ENCODE measurements around the gene RDH11. TPM values are rescaled to one million over a fixed set of nuclear protein-coding genes. Genes with fewer than 3 reads are reported as not detected.

RDH11 gene
- total RNA-seq, 1 experiment from 2014 or later = 54.6 TPM

DNA sequence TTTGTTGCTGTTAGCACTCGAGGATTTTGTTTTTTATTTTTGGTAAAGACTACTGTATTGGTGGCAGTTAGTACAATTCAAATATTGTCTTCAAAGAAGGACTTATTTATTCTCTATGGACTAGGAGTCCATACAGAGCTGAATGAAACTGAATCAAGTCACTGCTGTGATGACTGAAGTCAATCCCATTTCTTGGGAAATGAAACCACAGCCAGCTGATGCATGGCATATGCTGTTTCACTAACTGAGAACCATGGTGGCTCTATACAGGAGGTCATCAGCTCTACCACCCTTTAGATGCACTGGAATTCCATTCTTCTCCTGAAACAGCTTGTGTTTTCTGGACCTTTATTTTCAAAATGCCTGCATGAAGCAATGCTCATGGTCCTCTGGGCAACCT is 43.4 kb downstream of the RDH11 start:
- ATAC-seq (no peak), DNase-seq (ENCODE audit: low read depth, low spot score) (no peak)
- ChIA-PET POLR2A (no interaction called here), RAD21 (ENCODE audit: low non-redundant PET in 1 of 2, low total read pairs in 2 of 2, uncharacterized antibody in 2 of 2, unreplicated experiment in 2 of 2) (no interaction called here), CTCF (no interaction called here)
- H3K79me2 ChIP-seq (ENCODE audit: insufficient read depth, low read length) = no peaks in the 10 kb centered on the region
- H3K4me3 ChIP-seq (replicated peaks in 1 of 2; ENCODE audit: low read depth in 1 of 2, low read length in 2 of 2) = no peak overlapping the region
- H3K36me3 ChIP-seq (ENCODE audit: control insufficient read depth in 1 of 2, insufficient read depth in 2 of 2, low read length in 2 of 2) = peaks cover 20 to 36% of the 10 kb centered on the region in 2 experiments; a peak in 3 of 4 replicates
- no peak overlapping the region for H3K9ac ChIP-seq (ENCODE audit: low read length)
- no peaks in the 10 kb centered on the region for H4K20me1 ChIP-seq (ENCODE audit: insufficient read depth)
- H3K9me2 ChIP-seq (ENCODE audit: insufficient read depth) = no peaks in the 10 kb centered on the region
- no peaks in the 10 kb centered on the region for H3K9me3 ChIP-seq (ENCODE audit: control insufficient read depth in 1 of 2, insufficient read depth in 1 of 2, low read depth in 1 of 2, low read length in 2 of 2)
- H3K4me1 ChIP-seq (ENCODE audit: control insufficient read depth in 1 of 2, insufficient read depth in 2 of 2, low read length in 2 of 2) = no peaks in the 10 kb centered on the region
- BruUV-seq (replicated peaks) = no TSS peak
- no peak overlapping the region for H3K27ac ChIP-seq (ENCODE audit: low read depth, low read length)
- no peaks in the 10 kb centered on the region for H3K27me3 ChIP-seq (ENCODE audit: insufficient read depth, low read length)
- TF ChIP-seq SRF (IDR thresholded peaks at IDR 0.05; ENCODE audit: low read depth) (no peak), ZNF274 (IDR thresholded peaks at IDR 0.05; ENCODE audit: low read depth, low read length) (no peak), ELF1 (IDR thresholded peaks at IDR 0.05; ENCODE audit: borderline replicate concordance, low read depth) (no peak), RAD21 (IDR thresholded peaks at IDR 0.05; ENCODE audit: low read depth) (no peak), POLR2AphosphoS5 (IDR thresholded peaks at IDR 0.05; ENCODE audit: low read depth, low read length) (no peak), EZH2 (IDR thresholded peaks at IDR 0.05) (no peak), TCF7L2 (IDR thresholded peaks at IDR 0.05; ENCODE audit: borderline replicate concordance, extremely low read depth, insufficient read depth, insufficient read length) (no peak)
- TF ChIP-seq, protein P1, sequence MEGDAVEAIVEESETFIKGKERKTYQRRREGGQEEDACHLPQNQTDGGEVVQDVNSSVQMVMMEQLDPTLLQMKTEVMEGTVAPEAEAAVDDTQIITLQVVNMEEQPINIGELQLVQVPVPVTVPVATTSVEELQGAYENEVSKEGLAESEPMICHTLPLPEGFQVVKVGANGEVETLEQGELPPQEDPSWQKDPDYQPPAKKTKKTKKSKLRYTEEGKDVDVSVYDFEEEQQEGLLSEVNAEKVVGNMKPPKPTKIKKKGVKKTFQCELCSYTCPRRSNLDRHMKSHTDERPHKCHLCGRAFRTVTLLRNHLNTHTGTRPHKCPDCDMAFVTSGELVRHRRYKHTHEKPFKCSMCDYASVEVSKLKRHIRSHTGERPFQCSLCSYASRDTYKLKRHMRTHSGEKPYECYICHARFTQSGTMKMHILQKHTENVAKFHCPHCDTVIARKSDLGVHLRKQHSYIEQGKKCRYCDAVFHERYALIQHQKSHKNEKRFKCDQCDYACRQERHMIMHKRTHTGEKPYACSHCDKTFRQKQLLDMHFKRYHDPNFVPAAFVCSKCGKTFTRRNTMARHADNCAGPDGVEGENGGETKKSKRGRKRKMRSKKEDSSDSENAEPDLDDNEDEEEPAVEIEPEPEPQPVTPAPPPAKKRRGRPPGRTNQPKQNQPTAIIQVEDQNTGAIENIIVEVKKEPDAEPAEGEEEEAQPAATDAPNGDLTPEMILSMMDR (IDR thresholded peaks at IDR 0.05 in 2 of 3, conservative IDR thresholded peaks at IDR 0.05 in 1 of 3; ENCODE audit: borderline replicate concordance in 1 of 3, insufficient read depth in 1 of 3, low read depth in 2 of 3, low read length in 2 of 3) = no peak
- TF ChIP-seq, protein P2, sequence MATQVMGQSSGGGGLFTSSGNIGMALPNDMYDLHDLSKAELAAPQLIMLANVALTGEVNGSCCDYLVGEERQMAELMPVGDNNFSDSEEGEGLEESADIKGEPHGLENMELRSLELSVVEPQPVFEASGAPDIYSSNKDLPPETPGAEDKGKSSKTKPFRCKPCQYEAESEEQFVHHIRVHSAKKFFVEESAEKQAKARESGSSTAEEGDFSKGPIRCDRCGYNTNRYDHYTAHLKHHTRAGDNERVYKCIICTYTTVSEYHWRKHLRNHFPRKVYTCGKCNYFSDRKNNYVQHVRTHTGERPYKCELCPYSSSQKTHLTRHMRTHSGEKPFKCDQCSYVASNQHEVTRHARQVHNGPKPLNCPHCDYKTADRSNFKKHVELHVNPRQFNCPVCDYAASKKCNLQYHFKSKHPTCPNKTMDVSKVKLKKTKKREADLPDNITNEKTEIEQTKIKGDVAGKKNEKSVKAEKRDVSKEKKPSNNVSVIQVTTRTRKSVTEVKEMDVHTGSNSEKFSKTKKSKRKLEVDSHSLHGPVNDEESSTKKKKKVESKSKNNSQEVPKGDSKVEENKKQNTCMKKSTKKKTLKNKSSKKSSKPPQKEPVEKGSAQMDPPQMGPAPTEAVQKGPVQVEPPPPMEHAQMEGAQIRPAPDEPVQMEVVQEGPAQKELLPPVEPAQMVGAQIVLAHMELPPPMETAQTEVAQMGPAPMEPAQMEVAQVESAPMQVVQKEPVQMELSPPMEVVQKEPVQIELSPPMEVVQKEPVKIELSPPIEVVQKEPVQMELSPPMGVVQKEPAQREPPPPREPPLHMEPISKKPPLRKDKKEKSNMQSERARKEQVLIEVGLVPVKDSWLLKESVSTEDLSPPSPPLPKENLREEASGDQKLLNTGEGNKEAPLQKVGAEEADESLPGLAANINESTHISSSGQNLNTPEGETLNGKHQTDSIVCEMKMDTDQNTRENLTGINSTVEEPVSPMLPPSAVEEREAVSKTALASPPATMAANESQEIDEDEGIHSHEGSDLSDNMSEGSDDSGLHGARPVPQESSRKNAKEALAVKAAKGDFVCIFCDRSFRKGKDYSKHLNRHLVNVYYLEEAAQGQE (IDR thresholded peaks at IDR 0.05; ENCODE audit: low read depth) = no peak
- TF ChIP-seq, protein P3, sequence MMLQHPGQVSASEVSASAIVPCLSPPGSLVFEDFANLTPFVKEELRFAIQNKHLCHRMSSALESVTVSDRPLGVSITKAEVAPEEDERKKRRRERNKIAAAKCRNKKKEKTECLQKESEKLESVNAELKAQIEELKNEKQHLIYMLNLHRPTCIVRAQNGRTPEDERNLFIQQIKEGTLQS (IDR thresholded peaks at IDR 0.05) = no peak
- TF ChIP-seq, protein P4, sequence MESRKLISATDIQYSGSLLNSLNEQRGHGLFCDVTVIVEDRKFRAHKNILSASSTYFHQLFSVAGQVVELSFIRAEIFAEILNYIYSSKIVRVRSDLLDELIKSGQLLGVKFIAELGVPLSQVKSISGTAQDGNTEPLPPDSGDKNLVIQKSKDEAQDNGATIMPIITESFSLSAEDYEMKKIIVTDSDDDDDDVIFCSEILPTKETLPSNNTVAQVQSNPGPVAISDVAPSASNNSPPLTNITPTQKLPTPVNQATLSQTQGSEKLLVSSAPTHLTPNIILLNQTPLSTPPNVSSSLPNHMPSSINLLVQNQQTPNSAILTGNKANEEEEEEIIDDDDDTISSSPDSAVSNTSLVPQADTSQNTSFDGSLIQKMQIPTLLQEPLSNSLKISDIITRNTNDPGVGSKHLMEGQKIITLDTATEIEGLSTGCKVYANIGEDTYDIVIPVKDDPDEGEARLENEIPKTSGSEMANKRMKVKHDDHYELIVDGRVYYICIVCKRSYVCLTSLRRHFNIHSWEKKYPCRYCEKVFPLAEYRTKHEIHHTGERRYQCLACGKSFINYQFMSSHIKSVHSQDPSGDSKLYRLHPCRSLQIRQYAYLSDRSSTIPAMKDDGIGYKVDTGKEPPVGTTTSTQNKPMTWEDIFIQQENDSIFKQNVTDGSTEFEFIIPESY (IDR thresholded peaks at IDR 0.05; ENCODE audit: extremely low read depth, insufficient replicate concordance, low read length) = no peak
- no peak overlapping the region for H2AFZ ChIP-seq (ENCODE audit: low read depth, low read length, poor library complexity, severe bottlenecking)
- H3K4me2 ChIP-seq (ENCODE audit: low read length) = no peak overlapping the region
- intact Hi-C loops (cut with micrococcal nuclease) = no loop called here
